Spleen (tissue), 7 donors: ENCODE measurements around the gene TMC7.

Experiments used
- POLR2A ChIP-seq, 3 donors: fragments of 450-650 bp; IDR thresholded peaks; one replicate each; pipeline ENCODE4 v1.5.1; 2017; ENCODE audit warnings: antibody characterized with exemption in 3 of 3, mild to moderate bottlenecking in 1 of 3
- TF ChIP-seq, protein P1 (sequence below), 11 experiments: fragments of 200-600 bp in 7 of 11; fragments of 450-650 bp in 4 of 11; sonication (generic) in 4 of 11; IDR thresholded peaks in 8 of 11; conservative IDR thresholded peaks in 3 of 11; 1 replicate in 7 of 11; 2 replicates in 4 of 11; pipeline versions ENCODE4 v1.4.0 to v1.8.0; 2016 to 2021; ENCODE audit warnings: antibody characterized with exemption in 11 of 11, inconsistent platforms in 4 of 11, mild to moderate bottlenecking in 1 of 11
- donor health status: DM: no; HTN: no; CAD: no; lungs with moderate emphysema.
- donor health status: DM: no; HTN: no; CAD: no.
- donor health status: DM: no; HTN: no; CAD: no.

GRCh38 chr16:19109288-19109664 lies 125.5 kb downstream of the TMC7 start:
- TF ChIP-seq, protein P1, sequence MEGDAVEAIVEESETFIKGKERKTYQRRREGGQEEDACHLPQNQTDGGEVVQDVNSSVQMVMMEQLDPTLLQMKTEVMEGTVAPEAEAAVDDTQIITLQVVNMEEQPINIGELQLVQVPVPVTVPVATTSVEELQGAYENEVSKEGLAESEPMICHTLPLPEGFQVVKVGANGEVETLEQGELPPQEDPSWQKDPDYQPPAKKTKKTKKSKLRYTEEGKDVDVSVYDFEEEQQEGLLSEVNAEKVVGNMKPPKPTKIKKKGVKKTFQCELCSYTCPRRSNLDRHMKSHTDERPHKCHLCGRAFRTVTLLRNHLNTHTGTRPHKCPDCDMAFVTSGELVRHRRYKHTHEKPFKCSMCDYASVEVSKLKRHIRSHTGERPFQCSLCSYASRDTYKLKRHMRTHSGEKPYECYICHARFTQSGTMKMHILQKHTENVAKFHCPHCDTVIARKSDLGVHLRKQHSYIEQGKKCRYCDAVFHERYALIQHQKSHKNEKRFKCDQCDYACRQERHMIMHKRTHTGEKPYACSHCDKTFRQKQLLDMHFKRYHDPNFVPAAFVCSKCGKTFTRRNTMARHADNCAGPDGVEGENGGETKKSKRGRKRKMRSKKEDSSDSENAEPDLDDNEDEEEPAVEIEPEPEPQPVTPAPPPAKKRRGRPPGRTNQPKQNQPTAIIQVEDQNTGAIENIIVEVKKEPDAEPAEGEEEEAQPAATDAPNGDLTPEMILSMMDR (IDR thresholded peaks at IDR 0.05 in 8 of 11, conservative IDR thresholded peaks at IDR 0.05 in 3 of 11) = no peak
- TF ChIP-seq POLR2A (IDR thresholded peaks at IDR 0.05) = no peak
